Left renal pelvis (tissue), 4 donors: ENCODE results near the gene NPHS1. TPM values are rescaled to one million over a fixed set of nuclear protein-coding genes. Genes with fewer than 3 reads are reported as not detected.
"Not testable (repeated sequence)": the region's sequence is repeated elsewhere in the genome, so short reads cannot be mapped to it uniquely, and the experiment has no call there.

ENCODE experiments used
- DNase-seq, 4 donors: peaks; one replicate each; pipeline ENCODE4 v3.0.0-alpha.2; 2013; ENCODE audit warnings: low read depth in 4 of 4, low spot score in 3 of 4
- polyA plus RNA-seq, 4 donors: library from polyadenylated mRNA; unstranded; fragments of 120-200 nt; gene quantifications; one replicate each; pipeline ENCODE4 v1.2.1, GENCODE V29; 2013; ENCODE audit not compliant: insufficient read length in 4 of 4

Gene NPHS1
- polyA plus RNA-seq, 4 donors, result 2.9 to 185 (median 128) TPM

DNA sequence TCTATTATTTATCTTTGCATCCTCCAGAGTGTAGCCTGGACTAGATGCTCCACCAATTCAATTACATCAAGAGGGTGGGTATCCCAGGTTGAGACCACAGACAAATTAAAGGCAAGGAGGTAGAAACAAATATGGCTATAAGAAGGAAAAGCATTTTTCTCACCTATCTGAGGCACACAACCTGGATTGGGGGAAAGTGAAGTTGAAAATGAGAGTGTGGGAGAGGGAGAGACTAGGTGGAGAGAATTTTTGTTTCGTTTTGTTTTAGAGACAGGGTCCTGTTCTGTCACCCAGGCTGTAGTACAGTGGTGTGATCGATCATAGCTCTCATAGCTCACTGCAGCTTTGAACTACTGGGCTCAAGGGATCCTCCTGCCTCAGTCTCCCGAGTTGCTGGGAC lies 33.9 kb downstream of the NPHS1 start:
- no peak for DNase-seq

DNA sequence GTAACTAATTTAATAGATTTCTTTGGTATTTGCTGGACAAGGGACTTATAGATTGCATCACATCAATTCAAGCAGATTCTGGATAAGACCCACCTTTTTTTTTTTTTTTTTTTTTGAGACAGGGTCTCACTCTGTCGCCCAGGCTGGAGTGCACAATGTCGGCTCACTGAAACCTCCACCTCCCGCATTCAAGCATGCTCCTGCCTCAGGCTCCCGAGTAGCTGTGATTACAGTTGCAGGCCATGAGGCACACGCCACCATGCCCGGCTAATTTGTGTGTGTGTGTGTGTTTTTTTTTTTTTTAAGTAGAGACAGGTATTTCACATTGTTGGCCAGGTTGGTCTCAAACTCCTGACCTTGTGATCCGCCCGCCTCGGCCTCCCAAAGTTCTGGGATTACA lies 35.5 kb downstream of the NPHS1 start:
- no peak for DNase-seq

DNA sequence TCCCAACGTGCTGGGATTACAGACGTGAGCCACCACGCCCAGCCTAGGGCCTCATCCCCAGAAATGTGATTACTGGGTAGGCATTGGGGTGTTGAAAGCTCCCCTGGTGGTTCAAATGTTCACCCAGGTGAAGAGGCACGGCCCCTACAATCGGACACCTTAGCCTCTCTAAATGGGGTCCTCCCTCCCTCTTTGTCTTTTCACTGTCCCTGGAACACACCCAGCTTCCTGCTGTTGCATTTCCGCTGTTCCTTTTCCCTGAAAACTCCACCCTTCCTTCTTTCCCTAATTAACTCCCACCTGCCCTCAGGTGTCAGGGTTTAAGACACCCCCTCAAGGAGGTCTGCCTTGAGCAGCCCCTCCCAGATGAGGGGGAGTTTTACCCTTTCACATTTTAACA lies 36.0 kb downstream of the NPHS1 start:
- no peak for DNase-seq

DNA sequence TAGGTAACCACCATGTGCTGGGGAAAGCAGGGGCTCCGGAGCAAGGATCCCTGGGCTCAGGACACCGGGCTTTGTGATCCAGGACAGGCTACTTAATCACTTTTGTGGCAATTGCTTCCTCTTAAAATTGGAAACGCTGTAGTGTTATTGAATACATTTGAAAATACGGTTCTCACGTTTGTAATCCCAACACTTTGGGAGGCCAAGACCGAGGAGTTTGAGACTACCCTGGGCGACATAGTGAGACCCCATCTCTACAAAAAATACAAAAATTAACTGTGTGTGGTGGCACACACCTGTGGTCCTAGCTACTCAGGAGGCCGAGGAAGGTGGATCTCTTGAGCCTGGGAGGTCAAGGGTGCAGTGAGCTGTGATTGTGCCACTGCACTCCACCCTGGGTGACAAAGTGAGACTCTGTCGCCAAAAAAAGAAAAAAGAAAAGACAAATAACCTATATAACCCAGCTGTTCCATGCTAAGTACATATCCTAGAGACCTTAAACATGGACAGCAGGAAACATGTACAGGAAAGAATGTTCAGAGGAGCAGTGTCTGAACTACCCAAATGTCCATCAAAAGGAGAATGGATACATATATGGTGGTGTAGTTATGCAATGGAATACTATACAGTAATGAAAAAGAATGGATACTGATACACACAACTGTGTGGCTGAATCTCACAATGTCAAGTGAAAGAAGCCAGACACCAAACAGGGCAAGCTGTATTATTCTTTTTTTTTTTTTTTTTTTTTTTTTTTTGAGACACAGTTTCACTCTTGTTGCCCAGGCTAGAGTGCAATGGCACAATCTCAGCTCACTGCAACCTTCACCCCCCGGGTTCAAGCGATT lies 39.0 kb downstream of the NPHS1 start:
- no peak for DNase-seq

DNA sequence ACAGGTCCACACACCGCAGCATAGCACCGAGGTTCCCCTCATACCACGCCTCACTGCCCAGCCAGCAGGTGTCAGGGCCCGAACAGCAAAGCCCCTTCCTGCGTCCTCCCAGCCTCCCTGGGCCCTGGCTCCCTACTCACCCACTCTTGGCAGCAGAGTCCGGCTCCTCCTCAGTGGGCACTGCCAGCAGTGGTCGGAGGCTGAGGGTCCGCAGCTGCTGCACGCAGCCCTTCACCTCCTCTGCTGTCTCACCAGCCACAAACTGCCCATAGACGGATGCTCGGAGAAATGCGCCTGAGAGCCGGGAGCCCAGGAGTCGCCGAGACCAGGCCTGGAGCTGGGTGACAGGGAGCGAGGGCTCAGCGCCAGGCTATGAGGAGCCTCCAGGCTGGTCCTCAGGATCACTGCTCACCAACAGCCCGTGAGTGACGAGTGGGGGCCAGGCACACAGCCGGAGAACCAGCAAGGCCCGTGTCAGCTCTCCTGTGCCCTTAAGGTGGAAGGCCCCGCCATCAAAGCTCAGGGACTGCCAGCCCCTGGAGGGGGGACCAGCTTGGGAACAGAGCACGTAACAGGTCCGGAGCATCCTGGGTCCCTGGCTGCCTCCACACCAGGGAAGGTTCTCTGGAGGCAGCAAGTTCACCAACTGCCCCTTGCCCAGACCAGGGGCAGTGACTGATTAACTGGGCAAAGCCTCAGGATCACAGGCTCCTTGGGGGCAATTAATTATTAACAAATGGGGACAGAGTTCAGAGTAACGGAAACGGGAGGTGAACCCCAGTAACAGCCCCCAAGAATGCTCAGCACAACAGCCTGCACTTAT lies 39.9 kb downstream of the NPHS1 start, which contains the start of gene PRODH2:
TSS of gene PRODH2 (minus strand) at position 626 of the 823 bp plus-strand sequence. CDS start at position 586, 40 bp downstream.
- no peak for DNase-seq

DNA sequence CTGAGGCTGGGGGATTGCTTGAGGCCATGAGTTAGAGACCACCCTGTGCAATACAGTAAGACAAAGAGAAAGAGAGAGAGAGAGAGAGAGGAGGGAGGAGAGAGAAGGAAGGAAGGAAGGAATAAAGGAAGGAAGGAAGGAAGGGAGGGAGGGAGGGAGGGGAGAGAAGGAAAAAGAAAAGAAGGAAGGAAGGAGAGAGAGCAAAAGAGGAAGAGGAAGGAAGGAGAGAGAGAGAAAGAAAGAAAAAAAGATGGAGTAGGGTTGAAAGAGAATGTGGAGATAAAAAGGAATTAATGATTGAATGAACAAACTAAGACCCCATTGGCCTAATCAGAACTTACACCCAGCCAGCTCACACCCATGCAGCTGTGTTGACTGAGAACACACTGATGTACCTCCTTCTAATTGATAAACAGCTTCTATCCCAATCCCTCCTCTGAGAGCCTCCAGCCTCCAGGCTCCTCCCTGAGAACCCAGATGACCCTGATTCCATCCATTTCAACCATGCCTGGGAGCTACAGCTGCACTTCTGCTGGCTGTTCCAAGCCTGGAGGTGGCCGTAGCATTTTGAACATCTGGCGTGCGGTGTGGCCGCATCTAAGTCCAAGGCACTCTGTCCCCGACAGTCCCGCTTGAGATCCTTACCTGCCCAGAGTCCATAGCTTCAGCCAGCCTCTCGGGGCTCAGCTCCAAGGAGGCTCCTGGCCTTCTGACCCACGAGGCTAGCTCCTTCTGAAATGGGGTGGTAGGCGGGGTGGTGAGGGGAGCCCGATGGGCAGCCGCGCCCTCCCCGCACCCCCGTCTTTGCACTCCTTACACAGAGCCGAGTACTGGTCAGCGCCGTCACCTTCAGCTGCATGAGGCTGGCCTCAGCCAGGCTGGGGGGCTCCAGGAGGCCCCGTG lies 40.7 kb downstream of the NPHS1 start:
- DNase-seq, result no peak

DNA sequence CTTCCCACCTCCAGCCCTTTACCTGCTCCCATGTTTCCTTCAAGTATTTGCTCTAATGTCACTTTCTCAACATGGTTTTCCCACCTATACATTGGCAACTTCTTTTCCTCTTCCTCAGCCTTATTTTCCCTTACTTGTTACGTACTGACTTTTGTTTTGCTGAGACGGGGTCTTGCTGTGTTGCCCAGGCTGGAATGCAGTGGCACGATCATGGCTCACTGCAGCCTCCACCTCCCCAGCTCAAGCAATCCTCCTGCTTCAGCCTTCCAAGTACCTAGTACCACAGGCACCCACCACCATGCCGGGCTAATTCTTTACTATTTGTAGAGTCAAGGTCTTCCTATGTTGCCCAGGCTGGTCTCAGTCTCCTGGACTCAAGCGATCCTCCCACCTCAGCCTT lies 44.7 kb downstream of the NPHS1 start:
- no peak for DNase-seq

DNA sequence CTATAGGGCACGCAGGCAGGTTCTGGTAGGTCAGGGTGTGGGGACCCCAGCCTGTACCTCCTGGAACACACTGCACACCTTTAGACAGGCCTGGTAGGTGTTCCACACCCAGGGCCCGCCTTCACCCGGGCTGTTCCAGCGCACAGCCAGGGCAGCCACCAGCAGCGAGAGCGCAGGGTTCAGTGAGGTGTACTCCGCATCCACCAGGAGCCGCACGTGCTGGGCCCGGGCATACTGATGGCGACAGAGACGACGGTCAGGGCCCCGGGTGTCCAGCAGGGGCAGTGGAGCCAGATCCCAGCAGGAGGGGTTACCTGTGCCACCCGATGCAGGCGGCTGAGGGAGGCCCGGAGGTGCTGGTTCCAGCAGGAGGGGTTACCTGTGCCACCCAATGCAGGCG lies 45.7 kb downstream of the NPHS1 start:
- DNase-seq, result no peak

DNA sequence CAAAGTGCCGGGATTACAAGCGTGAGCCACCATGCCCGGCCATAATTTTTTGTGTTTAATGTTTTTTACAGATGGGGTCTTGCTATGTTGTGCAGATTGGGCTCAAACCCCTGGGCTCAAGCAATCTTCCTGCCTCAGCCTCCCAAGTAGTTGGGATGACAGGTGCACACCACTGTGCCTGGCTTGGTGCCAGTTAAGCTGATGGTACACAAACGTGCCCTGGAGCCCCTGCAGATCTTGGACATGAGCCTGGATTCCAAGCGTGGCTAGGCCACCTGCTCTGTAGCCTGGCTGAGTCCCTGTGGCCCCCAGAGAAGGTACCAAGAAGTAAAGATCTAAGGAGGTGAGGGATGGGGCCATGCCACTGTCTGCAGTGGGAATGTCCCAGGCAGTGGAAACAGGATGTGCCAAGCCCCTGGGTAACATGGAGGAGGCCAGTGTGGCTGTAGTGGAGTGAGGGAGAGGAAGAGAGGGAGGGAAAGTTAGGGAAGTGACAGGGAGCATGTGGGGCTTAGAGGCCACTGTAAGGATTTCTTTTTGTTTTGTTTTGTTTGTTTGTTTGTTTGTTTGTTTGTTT lies 46.7 kb downstream of the NPHS1 start:
- DNase-seq, result no peak

DNA sequence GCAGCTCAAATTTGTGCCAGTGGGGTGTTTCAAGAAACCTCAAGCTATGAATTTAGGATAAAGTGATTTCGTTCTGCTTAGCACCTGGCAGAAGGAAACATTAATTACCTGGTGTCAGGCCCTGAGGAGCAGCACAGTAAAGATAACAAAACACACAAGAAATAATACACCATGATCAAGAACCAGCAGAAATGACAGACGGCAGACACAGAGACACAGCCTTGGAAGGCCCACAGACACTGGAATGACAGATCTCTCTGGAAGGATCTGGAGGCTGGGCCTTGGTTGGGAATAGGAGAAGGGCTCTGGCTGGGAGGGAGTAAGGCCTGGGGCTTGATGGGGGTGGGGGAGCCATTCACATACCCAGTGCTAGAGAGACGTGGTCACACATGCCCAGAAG lies 50.5 kb downstream of the NPHS1 start:
- no peak for DNase-seq

DNA sequence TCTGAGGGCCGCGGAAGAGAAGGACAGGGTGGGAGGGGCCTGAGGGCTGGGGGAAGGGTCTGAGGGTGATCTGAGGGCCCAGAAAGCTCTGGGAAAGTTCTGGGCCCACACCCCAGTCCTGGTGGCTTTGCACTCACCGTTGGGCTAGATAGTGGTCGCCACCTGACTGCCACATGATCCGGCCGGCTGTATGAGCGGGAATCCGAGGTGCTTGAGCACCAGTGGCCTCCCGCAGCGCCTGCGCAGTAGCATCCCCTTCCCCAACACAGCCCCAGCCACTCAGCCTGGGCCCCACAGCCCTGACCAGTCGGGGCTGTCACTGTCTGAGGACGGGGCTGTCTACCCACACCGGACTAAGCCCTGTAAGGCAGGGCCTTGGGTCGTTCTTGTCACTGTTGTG lies 54.6 kb downstream of the NPHS1 start:
- DNase-seq, result no peak

DNA sequence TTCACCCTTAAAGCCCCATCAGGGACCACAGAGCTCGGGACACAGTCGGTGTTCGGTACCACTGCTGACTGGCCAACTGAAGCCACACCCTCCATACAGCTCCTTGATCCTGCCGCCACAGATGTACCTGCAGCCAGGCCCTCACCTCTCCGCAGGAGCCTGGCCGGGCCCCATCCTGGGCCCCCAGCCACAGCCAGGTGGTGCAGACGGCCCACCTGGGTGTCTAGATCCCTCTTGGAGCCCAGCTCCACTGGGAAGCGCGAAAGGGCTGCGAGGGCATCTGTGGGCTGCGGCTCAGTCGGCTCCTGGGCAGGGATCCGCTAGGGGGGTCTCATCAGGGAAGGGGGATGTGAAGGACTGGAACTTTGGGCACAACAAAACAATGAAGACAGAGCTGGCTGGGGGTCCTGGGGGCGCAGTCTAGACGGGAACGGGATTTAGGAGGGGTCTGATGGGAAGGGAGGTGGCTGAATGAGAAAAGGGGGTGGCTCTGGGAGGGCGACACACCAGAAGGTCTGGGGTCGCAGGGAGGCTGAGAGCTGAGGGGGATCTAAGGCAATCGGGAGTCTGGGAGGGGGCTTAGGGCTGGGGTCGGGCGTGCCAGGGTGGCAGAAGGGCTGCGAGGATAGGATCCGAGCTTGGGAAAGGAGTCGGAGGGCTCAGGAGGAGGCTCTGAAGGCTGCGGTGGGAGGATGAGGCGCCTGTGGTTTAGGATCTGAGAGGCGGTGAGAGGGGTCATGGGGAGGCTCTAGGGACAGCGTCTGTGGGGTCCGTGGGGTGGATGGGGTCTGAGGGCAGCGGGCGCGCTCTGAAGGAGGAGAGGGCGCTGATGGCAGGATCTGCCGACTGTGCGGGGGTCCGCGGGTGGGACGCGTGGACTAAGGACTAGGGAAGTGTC lies 55.4 kb downstream of the NPHS1 start:
- no peak for DNase-seq

DNA sequence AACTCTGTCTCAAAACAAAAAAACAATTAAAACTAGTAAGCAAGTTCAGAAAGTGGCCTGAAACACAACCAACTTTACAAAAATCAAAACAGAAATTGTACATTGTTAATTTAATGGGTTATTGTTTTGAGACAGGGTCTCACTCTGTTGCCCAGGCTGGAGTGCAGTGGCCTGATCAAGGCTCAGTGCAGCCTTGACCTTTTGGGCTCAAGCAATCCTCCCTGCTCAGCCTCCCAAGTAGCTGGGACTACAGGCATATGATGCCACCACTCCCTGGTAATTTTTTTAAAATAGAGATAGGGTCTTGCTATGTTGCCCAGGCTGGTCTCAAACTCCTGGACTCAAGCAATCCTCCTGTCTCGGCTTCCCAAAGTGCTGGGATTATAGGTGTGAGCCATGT lies 56.7 kb downstream of the NPHS1 start:
- not testable (repeated sequence) for DNase-seq

DNA sequence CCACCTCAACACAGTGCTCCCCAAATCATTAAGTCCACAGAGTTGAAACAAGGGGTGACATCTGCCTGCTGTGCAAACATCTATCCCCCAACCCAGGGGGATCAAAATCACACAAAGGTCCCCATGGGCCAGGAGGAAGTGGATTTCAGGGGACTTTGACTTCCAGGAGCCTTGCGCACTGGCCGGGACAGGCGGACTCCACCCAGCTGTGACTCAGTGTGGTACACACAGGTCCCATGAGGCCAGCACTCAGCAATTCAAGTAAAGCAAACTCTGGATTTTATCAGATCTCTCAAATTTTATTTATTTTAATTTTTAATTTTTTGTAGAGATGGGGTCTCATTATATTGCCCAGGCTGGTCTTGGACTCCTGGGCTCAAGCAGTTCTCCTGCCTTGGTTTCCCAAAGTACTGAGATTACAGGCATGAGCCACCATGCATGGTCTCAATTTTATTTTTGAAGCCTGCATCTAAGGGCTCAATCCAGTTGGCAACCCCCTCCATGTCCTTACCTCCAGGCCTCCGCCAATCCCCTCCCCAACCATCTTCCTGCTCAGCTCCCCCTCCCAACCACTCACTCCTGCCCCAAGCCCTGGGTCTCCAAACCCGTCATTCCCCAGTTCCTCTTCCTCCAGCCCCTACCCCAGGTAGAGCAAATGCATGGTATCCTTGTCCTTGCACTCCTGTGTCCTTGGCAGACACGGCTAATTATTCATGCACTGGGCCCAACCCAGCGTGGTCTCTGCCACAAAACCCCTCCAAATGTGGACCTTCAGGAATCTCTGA lies 58.7 kb downstream of the NPHS1 start:
- no peak for DNase-seq

DNA sequence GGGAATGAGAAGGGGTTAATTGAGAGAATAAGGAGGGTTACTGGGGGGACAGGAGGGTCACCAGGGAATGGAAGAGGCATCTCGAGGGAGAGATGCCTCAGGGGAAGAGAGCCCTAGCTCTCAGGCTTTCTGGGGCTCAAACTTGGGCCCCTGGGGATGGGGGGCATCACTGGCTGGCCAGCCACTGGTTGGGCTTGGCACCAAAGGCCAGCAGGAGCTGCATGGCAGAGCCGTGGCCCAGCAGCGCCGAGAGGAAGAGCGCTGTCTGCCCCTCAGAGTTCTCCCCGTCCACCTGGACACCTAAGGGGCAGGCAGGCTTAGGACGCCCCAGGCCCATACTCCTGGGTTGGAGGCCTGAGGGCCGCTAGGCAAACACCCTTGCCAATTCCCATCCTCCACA lies 59.4 kb downstream of the NPHS1 start:
- no peak for DNase-seq

DNA sequence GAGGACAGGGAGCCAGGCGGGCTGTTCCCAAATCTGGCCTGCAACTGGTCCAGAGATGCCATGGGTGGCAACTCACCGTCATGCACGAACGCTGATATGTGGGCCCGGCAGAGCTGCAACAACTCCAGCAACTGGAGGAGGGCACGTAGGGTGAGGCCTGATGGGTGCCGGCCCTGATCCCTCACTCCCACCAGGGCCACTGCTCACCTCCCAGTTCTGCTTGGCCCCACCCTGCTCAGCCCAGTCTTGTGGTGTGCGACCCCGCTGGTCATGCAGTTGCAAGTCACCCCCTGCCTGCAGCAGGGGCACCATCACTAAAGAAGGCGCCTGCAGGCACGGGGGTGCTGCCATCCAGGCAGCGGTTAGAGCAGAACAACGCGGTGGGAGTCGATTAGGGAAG lies 60.0 kb downstream of the NPHS1 start:
- no peak for DNase-seq

DNA sequence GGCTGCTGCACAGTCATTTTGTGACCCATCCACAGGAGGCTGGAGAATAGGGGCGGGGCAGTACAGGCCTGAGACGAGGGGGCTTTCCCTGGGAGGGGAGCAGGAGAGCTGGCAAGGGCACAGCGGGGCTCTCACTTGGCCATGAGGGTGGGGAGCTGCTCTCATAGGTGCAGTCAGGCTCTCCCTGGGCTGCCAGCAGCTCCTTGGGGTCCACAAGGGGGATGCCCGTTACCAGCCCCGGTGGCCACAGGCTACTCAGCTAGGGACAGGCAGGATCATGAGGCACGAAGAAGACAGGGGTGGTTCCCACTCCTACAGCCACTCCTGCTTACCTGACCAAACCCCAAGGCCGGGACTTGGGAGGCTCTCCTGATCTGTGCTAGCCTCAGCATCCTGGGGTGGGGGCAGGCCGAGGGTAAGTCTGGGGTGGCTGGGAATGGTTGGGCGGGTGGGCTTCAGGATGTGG lies 60.5 kb downstream of the NPHS1 start:
- DNase-seq, result no peak

DNA sequence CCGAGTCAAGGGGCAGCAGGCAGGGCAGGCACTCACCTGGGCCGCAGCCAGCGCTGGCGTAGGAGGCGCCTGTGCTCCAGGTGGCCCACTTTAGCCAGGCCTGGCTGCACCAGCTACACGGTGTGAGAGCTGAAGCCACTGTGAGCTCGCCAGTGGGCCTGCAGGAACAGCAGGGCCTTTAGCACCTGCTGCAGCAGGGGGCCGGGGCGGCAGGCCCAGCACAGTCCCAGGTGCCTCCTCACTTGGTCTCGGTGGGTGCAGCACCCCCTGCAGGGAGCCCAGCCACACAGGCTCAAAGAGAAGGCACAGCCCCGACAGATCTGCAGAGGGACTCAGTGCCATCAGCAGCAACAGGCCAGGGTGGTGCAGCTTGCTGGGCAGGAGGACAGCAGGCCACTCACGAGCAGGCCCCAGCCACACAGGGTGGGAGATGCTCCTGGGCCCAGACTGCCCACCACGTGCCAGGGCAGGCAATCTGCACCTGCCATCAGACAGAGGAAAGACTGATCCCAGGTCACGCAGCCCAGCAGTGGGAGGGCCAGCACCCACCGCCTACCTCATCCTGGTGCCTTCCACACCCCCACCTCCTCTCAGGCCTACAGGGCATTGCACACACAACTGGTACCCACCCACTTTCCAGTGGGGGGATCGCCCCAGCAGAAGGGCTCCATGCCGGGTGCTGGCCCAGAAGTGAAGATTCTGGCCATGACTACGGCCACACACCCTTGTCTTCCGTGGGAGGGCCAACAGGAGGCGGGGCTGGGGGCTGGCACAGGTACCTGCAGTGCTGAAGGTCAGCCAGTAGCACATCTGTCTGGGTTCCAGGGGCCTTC lies 61.1 kb downstream of the NPHS1 start:
- DNase-seq, result no peak
